Colonic mucosa (tissue), 4 donors: ENCODE data around the gene GMPR2. TPM values are rescaled to one million over a fixed set of nuclear protein-coding genes. Genes with fewer than 3 reads are reported as not detected.

Experiments
- DNase-seq: peaks from one replicate; pipeline ENCODE4 v3.0.0-alpha.2; 2020
- H3K27ac ChIP-seq: fragments of 200-600 bp; one replicate; pipeline ENCODE4 v1.8.0; 2021
- H3K27me3 ChIP-seq: fragments of 200-600 bp; one replicate; pipeline ENCODE4 v1.8.0; 2021
- H3K36me3 ChIP-seq: fragments of 200-600 bp; one replicate; pipeline ENCODE4 v1.8.0; 2021
- H3K4me1 ChIP-seq: fragments of 200-600 bp; one replicate; pipeline ENCODE4 v1.8.0; 2021; ENCODE audit warnings: mild to moderate bottlenecking
- H3K4me3 ChIP-seq: fragments of 200-600 bp; one replicate; pipeline ENCODE4 v1.8.0; 2021
- H3K9ac ChIP-seq, 2 donors: one replicate each; pipeline ENCODE4 v1.7.0; 2013; ENCODE audit warnings: control low read depth in 2 of 2, low read depth in 2 of 2, low read length in 2 of 2
- H3K9me3 ChIP-seq: fragments of 200-600 bp; one replicate; pipeline ENCODE4 v1.8.0; 2021
- intact Hi-C: fragments of 100-400 bp; cut with DNase I; formaldehyde crosslinking; loops from one replicate; pipeline ENCODE4 v1.14.1; 2022
- total RNA-seq, 2 donors: library from RNA; stranded (reverse); fragmentation: NEBNext Ultra II Directional in 1 of 2; extraction: Animal tissue kit (Norgen Biotek cat#: 25700) in 1 of 2; gene quantifications; one replicate each; pipeline ENCODE4 v1.2.1, GENCODE V29; 2021
- TF ChIP-seq, protein P1 (sequence below): fragments of 200-600 bp; IDR thresholded peaks from one replicate; pipeline ENCODE4 v1.8.0; 2022; ENCODE audit warnings: antibody characterized with exemption, mild to moderate bottlenecking
- donor health status: healthy.
- donor health status: DM: no; HTN: no; CAD: no.
- donor health status: DM: no; HTN: no; CAD: no.

Gene GMPR2
- total RNA-seq, 2 donors from 2014 or later: 57.9 to 68.1 TPM

DNA sequence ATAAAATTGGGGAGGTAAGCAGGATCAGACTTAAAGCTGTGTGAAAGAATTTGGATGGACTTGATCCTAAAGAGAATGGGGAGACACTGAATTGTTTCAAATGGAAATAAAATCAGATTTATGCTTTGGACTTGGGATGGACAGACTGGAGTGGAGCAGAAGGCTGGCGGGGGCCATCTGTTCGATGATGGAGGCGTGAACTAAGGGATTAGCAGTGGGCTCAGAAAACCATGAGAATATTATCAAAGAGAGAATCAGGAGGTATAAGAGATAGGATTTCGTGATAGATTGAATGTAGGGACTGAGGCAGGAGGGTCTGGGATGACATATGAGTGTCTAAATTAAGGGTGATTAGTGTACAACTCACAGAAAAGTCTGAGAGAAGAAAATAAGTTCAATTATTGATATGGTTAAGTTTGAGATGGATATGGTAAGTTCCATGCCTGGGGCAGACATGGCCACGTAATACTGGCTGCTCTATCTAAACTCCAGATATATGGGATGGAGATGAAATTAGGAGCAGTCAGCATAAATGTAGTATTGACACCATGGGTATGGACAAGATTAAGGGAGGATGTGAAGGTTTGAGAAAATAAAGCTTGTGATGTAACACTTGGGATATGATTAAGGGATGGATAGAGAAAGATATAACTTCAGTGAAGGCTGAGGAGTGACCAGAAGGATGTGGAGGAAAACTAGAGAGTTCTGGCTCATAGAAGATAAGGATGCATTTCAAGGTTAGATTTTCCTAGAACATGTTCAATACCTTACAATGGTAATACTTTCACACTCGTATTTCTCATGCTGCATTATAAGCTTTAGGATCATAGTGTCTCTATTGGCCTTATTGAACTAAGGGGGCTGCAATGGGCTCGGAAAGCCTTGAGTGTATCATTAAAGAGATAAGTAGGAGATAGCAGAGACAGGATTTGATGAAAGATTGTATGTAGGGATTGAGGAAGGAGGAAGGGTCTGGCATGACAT is 28.3 kb upstream of the GMPR2 start:
- Histone ChIP-seq H3K27ac (no peak overlapping the region), H3K36me3 (no peaks in the 10 kb centered on the region), H3K9ac (no peak overlapping the region), H3K4me1 (no peaks in the 10 kb centered on the region), H3K27me3 (no peaks in the 10 kb centered on the region), H3K9me3 (no peaks in the 10 kb centered on the region), H3K4me3 (no peak overlapping the region)
- TF ChIP-seq, protein P1, sequence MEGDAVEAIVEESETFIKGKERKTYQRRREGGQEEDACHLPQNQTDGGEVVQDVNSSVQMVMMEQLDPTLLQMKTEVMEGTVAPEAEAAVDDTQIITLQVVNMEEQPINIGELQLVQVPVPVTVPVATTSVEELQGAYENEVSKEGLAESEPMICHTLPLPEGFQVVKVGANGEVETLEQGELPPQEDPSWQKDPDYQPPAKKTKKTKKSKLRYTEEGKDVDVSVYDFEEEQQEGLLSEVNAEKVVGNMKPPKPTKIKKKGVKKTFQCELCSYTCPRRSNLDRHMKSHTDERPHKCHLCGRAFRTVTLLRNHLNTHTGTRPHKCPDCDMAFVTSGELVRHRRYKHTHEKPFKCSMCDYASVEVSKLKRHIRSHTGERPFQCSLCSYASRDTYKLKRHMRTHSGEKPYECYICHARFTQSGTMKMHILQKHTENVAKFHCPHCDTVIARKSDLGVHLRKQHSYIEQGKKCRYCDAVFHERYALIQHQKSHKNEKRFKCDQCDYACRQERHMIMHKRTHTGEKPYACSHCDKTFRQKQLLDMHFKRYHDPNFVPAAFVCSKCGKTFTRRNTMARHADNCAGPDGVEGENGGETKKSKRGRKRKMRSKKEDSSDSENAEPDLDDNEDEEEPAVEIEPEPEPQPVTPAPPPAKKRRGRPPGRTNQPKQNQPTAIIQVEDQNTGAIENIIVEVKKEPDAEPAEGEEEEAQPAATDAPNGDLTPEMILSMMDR: no peak
- DNase-seq: no peak
- intact Hi-C loops: no loop called here

DNA sequence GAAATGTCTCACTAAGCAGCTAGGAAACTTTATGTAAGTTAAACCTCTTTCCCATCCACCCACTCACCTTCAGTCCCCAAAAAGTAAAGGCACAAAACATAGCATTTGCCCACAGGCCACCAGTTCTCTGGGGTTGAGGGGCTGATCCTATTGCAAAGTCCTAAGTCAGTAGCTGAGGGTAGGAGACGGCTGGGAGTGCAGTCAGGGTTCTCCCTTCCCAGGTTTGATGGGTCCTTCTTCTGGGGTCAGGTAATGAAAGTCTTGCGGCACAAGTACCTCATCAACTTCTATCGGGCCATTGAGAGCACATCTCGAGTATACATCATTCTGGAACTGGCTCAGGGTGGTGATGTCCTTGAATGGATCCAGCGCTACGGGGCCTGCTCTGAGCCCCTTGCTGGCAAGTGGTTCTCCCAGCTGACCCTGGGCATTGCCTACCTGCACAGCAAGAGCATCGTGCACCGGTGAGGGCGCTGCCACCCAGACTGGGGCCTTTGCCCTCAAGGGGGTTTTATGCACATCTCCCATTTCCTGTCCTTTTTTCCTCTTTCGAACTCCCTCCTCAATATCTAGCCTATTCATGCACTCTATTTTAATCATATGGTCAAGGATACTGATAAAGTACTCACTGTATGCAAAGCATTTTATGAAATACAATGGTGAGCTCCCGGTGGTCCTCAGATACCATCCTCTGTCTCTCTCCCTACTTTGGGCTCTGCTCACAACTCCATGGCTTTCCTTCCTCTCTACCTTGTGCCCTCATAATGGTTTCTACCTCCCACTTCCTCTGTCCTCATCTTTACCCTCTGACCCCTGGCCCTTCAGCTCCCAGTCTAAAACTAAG is 26.2 kb upstream of the GMPR2 start:
- Histone ChIP-seq H3K9me3 (no peaks in the 10 kb centered on the region), H3K27ac (no peak overlapping the region), H3K27me3 (no peaks in the 10 kb centered on the region), H3K4me3 (no peak overlapping the region), H3K36me3 (no peaks in the 10 kb centered on the region), H3K9ac (no peak overlapping the region), H3K4me1 (no peaks in the 10 kb centered on the region)
- TF ChIP-seq, protein P1: no peak
- no peak for DNase-seq
- intact Hi-C loops: no loop called here

DNA sequence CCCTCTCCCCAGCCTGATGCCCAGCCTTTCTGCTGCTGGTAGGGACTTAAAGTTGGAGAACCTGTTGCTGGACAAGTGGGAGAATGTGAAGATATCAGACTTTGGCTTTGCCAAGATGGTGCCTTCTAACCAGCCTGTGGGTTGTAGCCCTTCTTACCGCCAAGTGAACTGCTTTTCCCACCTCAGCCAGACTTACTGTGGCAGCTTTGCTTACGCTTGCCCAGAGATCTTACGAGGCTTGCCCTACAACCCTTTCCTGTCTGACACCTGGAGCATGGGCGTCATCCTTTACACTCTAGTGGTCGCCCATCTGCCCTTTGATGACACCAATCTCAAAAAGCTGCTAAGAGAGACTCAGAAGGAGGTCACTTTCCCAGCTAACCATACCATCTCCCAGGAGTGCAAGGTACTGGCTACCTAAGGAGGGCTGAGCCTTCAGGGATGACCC is 25.6 kb upstream of the GMPR2 start:
- no peaks in the 10 kb centered on the region for H3K4me1 ChIP-seq
- TF ChIP-seq, protein P1: no peak
- no peak overlapping the region for H3K27ac ChIP-seq
- intact Hi-C loops: no loop called here
- H3K4me3 ChIP-seq: no peak overlapping the region
- H3K9me3 ChIP-seq: no peaks in the 10 kb centered on the region
- DNase-seq: no peak
- no peaks in the 10 kb centered on the region for H3K27me3 ChIP-seq
- no peak overlapping the region for H3K9ac ChIP-seq
- H3K36me3 ChIP-seq: no peaks in the 10 kb centered on the region

DNA sequence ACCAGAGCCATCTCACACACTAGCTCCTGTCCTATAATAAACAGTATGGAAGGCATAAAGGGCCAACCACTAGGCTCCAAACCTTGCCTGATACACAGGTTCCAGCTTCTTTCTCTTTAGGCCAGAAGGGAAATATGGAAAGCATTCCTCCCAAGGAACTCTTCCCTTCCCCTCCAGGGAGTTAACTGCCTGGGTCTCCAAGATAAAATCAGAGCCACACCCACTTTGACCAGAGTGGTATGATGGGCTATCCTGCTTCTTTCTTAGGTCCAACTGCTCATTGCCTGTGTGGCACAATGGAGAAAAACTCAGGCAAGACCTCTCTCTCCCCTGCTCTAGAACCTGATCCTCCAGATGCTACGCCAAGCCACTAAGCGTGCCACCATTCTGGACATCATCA is 25.1 kb upstream of the GMPR2 start:
- Histone ChIP-seq H3K27me3 (no peaks in the 10 kb centered on the region), H3K4me3 (no peak overlapping the region), H3K36me3 (no peaks in the 10 kb centered on the region), H3K9me3 (no peaks in the 10 kb centered on the region), H3K9ac (no peak overlapping the region), H3K27ac (no peak overlapping the region), H3K4me1 (no peaks in the 10 kb centered on the region)
- DNase-seq: no peak
- TF ChIP-seq, protein P1: no peak
- intact Hi-C loops: no loop called here

DNA sequence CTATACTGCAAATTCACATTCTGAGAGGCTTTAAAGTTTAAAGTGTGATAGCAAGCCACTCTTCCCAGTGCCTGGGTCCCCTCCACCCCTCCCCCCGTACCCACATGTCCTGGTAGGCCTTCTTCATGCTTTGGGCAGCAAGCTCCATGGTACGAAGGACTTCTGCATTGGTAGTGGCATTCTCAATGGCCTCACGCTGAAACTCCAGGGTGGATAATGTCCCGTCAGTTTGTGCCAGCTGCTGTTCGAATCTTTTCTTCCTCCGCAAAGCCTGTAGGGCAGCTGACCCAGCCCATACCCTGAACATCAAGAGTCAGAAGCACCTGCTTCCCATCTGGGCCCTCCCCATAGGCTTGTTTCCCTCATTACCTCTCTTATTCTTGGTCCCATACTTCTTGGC is 21.4 kb upstream of the GMPR2 start:
- TF ChIP-seq, protein P1: no peak
- no peak overlapping the region for H3K27ac ChIP-seq
- no peak overlapping the region for H3K9ac ChIP-seq
- H3K9me3 ChIP-seq: no peaks in the 10 kb centered on the region
- intact Hi-C loops: no loop called here
- H3K27me3 ChIP-seq: no peaks in the 10 kb centered on the region
- no peak for DNase-seq
- no peaks in the 10 kb centered on the region for H3K36me3 ChIP-seq
- peaks cover 5% of the 10 kb centered on the region for H3K4me1 ChIP-seq
- H3K4me3 ChIP-seq: no peak overlapping the region
